GM18508 (cell line): Measurements from ENCODE around the gene SOX2.

Experiments used
- ATAC-seq: cut with Tn5 transposase; IDR thresholded peaks from one replicate; pipeline ENCODE4 v1.9.1; 2021; ENCODE audit warnings: moderate number of reproducible peaks; ENCODE audit not compliant: insufficient read depth, unreplicated experiment

The SOX2 gene

DNA sequence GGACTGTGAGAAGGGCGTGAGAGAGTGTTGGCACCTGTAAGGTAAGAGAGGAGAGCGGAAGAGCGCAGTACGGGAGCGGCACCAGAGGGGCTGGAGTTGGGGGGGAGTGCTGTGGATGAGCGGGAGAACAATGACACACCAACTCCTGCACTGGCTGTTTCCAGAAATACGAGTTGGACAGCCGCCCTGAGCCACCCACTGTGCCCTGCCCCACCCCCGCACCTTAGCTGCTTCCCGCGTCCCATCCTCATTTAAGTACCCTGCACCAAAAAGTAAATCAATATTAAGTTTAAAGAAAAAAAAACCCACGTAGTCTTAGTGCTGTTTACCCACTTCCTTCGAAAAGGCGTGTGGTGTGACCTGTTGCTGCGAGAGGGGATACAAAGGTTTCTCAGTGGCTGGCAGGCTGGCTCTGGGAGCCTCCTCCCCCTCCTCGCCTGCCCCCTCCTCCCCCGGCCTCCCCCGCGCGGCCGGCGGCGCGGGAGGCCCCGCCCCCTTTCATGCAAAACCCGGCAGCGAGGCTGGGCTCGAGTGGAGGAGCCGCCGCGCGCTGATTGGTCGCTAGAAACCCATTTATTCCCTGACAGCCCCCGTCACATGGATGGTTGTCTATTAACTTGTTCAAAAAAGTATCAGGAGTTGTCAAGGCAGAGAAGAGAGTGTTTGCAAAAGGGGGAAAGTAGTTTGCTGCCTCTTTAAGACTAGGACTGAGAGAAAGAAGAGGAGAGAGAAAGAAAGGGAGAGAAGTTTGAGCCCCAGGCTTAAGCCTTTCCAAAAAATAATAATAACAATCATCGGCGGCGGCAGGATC is at the start of gene SOX2:
TSS of gene SOX2 (plus strand) at position 601 of the 811 bp plus-strand sequence. CDS start 436 bp downstream, outside the sequence.
- ATAC-seq, result no peak

DNA sequence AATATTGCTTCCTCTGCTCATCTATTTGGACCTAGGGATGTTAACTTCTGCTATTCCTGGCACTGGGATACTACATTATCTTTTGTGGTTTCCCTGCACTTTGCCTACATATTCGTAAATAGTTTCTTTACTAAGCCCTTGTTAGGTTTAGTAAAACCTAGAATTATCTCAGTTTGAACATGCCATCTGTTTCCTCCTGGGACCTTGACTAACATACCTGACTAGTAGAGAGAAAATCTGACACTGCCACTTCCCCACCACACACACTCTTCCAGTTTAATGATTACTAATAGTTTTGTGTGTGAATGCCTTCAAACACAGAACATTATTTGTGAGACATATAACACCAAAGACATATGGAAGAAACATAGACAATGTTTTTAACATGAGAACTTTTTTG is 28.2 kb upstream of the SOX2 start:
- ATAC-seq, result no peak

DNA sequence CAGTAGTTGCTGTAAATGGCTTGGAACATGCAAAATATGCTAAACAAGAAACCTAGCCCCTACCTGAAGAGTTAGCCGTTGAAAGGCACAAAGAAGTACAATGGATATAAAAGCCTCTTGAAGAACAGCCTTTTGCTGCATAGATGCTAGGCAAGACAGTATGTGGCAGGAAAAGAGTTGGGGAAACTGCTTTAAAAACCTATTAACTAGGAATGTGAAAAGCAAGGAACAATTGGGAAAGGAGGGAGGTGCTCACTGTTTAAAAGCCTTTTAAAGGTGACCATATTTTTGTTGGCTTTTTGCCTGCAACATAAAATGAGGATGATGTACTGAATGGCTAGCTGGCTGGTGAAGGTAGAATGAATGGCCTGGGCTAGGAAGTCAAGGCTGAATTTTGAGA is 24.5 kb upstream of the SOX2 start:
- ATAC-seq, result no peak

DNA sequence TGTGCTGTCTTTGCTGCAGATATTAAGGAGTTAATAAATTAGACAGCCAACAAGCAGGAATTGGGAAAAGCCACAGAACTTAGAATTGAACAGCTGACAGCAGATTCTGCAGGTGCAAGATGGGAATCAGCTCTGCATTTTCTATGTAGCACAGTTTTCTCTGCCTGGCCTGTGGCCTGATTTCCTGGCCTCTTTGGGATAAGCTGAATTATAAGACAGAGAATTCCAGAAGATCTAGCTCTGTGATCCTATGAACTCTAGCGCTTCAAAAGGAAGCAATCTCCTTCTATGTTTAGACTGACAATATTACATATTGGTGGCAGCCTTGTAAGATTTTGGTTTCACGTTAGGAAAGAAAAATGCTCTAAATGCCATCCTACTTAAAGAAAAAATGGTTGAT is 24.0 kb upstream of the SOX2 start:
- no peak for ATAC-seq

DNA sequence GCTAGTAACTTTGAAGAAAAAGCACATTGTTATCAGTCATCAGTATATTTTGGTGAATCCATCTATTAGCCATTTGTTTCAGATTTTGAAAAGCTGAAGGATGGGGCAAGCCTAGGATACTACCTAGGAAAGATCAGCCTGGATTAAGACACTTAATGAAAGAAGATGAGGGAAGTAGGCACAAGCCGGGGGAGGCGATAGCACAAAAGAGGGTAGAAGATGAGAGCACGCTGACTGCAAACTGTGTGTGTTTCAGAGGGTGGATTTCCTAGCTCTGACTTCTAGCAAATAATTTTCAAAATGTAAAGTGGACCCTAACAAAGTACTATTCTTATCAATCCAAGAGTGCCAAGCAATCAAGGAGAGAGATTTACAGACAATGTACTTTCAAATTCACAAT is 22.2 kb upstream of the SOX2 start:
- no peak for ATAC-seq

DNA sequence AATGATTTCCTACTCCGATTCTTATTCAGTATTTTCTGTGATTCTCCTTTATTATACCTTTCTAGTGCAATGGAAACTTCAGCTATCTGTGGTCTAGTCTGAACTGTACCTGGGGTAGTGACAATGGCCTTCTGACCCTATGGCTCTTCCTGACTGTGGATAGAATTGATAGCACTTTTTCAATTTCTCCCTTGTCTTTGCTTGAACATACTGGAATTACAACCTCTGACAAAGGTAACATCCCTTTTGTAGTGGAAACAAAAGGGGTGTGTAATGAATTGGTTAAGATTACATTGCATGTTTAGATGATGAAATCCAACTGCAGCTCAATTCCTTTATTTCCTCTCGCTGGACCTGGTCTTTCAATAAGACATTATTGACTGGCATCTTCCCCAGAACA is 21.0 kb upstream of the SOX2 start:
- ATAC-seq, result no peak

DNA sequence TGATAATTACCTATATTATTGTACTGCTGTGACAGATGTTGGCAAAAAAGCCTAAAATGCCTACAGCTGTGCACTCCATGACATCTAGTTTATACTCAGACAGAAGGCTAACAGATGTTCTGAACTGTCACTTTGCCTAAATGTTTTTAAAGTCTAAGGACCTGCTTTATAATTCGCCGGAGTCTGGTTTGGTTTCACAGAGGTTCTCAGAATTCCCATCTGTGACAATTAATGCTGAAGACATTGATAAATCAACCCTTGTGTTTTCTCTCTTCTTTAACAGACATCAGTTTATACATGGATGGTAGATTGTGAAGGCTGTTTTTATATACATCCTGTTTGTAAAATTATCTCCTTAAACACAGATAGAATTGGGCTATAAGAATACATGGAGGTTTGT is 19.8 kb upstream of the SOX2 start:
- no peak for ATAC-seq

DNA sequence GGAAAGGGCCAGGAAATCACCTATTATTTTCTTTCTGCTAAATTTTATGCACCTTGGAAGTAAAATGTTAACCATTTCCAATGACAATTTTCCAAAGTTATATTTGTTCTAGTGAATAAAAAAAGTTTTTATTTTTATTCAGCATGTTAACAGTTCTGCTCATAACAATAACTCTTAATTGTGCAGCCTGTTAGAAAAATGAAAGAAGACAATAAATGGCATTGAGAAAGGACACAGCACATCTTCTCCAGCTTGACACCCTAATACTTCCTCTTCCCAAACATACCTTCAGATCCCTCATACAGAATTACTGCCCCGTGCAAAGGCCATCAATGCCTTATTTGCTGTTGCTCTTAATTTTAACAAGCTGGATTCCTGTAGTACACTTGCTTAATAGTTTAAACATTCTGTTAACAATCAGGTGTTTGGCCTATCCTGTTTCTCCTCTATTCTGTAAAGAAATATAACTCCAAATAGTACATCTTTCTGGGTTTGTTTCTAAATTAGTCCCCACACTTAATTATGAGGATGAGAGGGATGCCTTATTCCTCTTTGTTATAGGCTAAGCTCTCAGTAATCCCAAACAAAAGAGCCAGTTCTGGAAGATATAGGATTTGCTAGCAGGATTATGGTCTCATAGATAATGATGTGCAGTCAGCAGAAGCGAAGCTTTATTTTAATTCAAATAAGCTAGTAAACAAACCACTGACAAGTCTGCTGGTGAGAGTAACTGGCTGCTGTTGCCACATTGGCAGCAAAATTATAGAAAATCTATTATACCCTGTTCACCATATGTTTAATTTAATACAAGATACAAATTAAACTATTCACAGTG is 19.2 kb upstream of the SOX2 start:
- ATAC-seq, result no peak

DNA sequence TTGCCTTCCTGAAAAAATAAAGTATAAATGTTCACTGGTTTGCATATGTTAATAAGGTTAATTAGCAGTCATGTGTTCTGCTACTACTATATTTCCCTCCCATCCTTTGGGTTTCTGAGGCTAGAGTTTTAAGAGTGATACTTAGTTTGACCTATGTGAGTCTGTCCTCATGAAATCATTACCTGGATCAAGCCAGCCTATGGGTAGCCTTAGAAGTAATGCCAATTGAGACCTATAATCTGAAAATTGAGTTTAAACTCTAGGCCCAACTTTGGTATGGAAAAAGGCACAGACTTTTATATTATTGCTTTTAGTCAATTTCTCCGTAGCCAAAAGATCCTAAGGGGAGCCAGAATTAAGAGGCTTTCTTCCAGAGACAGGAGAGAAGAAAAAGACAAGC is 18.4 kb upstream of the SOX2 start:
- ATAC-seq, result no peak

DNA sequence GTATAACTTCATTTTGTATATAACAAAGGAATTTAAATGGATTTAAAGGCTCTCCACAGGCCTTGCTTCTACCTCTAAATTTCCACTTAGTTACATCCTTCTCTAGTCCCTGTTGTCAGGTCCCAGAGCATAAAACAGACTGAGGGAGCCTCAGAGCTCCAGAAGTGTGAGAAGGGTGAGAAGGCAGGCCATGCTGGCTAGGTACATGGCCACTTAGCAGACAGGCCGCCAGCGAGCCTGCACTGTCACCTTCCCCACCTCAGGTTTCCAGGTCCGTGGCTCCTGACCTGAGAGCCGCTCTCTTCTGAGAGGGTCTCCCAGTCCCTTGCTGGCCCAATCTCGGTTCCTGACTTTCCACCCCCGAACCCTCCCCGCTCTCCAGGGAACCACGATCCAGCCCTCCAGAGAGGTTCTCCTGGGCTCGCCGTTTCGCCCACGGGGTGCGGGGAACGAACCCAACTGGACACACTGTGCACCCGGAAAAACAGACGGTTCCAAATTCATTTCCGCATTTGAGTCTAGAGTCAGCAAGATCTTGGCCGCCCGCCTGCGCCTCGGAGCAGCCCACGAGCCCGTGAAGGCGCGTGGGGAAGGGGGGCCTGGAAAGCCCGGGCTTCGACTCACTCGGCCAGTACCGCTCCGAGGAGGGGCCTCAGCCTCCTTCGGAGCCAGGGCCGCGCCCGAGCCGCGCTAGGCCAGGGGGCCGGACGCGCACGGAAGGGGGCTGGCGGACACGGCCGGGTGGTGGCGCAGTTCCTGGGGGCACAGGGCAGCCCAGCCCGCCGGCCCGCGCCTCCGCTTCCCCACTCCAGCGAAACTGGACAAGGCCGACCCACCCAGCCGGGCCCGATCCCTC is 16.7 kb upstream of the SOX2 start:
- ATAC-seq, result no peak

DNA sequence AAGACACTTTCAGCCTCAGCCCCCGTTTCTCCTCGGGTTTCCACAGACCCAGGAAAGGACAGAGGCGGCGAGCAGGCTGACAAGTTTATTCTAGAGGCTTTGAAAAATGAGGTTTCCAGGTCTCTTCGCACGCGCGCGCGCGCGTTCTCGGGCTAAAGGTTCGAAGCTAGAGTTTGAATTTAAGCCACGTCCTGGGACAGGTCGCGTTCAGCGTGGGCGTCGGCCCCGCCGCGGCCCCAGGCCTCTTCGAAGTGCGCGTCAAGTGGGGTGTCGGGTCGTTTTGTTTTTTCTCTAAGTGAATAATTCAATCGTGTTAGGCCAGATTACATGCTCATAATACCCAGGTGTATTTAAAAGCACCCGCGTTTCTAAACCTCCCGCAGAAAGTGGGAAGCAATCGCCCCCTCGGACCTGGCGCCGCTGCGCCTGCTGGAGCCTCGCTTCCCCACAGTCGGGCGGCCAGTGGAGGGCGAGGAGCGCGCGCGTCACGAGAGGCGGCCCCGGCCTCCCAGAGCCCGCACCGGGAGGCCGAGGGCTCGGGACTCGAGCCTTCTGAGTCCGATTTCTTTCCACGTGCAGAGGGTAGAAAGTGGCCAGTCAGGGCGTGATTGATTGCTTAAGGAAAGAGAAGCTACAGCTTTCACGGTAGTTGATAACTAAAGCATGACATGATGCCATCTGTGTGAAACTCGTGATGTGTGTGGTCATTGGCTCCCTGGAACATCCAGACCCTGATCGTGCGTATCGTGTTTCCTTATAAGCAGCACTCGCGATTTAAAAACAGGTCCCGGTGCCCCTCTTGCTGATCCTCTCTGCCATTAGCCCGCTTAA is 15.8 kb upstream of the SOX2 start:
- ATAC-seq, result no peak

DNA sequence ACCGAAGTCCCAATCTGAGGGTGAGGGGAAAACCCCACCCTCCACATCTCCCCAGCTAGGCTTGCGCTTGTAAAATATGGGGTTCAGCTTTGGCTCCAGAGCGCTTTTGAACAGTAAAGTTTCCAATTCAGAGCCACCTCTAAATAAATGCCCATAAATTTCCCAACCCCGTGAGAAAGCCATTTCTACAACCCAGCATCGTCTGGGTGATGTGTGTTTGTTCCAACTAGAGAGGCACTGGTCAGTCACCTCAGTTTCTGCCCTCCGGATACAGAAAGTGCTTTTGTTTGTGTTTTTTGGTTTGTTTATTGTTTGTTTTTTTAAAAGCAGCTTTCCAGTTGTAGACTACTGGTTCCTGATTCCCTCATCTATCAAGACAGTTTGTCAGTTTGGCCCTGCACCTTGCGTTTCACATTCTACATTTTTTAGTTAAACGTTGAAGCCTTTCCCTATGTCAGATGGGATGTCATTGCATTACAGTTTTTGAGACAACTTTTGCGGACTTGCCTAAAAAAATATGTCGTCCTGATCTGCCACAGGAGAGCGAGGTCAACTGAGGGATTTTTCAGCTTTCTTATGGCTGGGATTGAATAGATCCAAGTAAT is 15.0 kb upstream of the SOX2 start:
- ATAC-seq, result no peak

DNA sequence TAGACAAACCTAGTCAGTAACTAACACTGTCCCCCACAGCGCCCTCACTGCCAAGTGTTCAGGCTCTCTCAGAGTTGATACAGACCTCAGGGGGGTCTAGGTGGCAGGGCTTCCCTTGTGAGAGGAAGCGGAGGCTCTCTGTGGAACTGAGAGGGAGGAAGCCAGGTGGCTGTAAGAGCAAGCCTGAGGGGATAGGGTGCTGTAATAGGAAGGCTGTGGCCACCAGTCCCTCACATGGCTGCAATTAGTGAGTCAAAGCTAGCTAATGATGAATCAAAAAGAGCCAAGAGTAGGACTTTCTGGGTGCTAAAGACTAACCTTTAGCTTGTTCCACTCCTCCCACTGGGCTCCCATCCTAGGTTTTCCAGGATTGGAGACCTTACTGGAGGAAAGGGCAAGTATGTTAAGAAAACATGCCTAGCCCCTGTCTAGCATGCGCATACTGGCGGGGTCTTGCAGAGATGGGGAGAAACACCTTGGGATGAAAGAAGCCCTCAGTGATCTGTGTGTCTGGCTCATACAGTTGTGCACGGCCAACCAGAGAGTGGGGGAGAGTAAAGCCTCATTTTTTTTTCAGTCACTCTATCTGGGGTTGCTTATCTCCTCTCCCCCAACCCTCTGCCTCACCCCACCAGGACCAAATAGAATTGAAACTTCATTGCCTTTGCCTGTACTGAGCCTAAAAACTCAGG is 13.3 kb upstream of the SOX2 start:
- no peak for ATAC-seq

DNA sequence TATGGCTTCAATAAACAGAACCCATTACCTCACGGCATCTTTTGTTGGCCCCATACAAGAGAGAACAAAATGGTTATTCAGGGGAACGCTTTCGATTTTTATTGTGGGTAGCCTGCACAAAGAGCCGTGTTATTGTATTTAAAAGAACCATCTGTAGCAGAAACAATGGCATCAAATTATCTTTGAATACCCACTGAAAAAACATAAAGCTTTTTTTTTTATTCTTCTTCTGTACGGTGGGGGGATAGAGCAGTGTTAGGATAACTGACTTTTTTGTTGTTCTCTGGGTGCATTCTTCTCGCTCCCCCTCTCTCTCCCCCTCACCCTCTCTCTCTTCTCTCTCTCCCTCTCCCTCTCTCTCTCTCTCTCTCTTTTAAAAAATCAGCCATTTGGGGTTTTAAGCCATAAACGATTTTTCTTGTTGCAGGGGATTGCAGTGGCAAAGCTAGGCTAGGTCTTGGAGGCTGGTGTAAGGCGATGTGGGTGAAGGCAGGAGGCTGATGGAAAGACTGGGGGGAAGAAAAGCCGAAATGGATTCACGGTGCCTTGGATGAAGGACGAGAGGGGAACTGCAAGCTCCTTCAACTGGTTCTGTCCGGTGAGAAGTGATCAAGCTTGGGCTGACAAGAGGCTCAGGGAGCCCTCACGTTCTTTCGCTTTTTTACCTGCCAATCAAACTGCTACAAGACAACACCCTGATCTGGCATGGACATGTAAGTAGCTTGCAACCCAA is 12.4 kb upstream of the SOX2 start:
- ATAC-seq, result no peak

DNA sequence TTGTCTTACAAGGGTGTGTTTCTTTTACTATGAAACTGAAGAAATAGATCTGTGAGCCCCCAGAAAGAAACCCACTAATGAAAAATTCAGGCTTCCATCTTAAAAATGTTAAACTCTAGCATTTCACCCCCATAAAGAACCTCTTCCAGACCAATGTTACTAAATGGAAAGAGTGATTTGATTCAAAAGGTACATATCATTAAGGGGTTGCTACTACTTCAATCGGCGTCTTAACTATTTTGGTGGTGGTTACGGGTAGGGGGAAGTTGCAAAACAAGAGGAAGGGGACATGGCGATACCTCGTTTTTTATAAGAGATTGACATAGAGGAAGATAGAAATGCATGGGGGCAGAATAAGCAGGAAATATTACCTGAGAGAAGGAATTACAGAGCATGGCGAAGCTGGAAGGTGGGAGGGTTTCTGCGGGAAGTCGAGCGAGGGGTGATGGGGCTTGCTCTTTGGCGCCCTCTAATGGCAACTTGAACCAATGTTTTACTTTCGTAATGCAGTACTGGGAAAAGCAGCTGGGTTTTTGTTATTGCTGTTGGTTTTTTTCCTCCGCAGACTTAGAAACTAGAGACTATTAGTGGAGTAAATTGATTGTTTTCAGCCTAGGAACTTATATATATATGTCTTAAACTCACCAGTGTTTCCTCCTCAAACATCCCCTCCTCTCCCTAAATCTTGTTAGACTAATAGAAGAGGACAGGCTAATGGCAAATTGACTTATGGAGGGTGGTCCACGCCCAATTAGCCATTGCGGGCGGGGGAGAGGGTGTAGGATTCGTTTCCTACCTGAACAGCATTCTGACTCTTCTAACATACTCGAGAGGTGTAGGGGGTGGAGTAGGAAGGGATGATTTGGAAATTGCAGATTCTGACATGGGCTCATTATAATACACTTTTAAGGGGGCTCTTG is 11.3 kb upstream of the SOX2 start:
- ATAC-seq, result no peak

DNA sequence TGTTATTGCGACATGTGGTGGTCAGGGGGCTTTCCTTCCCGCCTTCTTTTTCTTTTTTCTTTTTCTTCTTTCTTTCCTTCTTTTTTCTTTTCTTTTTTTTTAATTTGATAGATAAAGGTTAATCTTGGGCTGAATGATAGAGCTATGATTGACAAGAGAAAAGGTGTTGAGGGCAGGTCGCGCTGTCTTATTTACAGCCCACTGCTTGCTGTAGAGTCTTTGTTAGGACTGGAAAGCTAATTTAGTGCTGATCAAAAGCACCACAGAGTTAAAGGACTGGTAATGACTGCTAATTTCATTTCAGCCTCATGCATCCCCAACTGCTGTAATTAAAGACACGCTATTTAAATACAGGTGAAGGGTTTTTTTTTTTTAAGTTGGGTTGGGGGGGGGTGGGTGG is 10.6 kb upstream of the SOX2 start:
- ATAC-seq, result no peak
